Fibroblast of gingiva (primary cell): ENCODE data around the gene CTRL.
A peak's percentile ranks its signal among the peaks of the same experiment; 100 is the strongest.
"Not testable (repeated sequence)": the region's sequence is repeated elsewhere in the genome, so short reads cannot be mapped to it uniquely, and the experiment has no call there.

Experiments used
- DNase-seq: peaks from one replicate; pipeline ENCODE4 v3.0.0-alpha.2; 2011; ENCODE audit warnings: low read depth

The CTRL gene

GRCh38 chr16:67940446-67941089, 8.9 kb upstream of the CTRL start:
- no peak for DNase-seq

GRCh38 chr16:67939507-67940445, 8.1 kb upstream of the CTRL start:
- no peak for DNase-seq

- DNase-seq = not testable (repeated sequence)
Observed at GRCh38 chr16:67937713-67938112, 6.1 kb upstream of the CTRL start.

GRCh38 chr16:67936880-67937605, 5.4 kb upstream of the CTRL start:
- no peak for DNase-seq

DNA sequence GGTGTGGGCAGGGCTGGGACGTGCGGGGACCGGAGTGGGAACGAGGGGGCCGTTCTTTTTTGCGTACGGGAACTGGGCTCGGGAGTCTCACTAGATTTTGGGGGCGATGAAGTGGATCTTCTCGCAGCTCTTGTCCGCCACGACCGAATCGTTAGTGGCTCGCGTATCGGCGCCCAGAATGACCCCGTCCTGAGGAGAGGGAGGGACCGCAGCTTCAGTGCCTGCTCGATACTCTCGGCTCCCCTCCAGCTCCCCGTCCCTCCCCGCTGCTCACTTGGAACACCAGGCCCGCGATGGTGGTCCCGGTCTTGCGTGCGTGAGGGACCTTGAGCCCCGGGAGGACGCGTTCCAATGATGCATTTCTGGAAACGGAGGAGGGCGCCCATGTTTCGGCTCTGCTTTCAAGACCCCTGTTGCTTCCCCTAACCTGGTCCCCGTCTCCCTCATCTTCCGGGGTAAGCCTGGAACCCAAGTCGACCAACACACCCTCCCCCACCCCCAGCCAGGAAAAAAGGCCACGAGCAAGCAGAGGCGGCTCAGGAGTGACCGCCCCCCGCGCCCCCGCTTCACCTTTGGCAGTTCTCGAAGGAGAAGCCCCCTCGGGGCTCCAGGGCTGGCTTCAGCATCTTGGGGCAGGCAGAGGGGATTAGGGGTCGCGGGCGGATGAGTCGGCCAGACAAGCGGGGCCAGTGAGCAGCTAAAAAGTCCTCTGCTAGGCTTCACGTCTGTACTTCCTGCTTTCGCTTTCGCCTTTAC, 4.6 kb upstream of the CTRL start, which contains the start of gene PSMB10:
Gene PSMB10 (minus strand): TSS at position 727 of the 756 bp plus-strand sequence. CDS start 101 bp downstream, at position 626.
- peak; percentile 65 for DNase-seq

DNA sequence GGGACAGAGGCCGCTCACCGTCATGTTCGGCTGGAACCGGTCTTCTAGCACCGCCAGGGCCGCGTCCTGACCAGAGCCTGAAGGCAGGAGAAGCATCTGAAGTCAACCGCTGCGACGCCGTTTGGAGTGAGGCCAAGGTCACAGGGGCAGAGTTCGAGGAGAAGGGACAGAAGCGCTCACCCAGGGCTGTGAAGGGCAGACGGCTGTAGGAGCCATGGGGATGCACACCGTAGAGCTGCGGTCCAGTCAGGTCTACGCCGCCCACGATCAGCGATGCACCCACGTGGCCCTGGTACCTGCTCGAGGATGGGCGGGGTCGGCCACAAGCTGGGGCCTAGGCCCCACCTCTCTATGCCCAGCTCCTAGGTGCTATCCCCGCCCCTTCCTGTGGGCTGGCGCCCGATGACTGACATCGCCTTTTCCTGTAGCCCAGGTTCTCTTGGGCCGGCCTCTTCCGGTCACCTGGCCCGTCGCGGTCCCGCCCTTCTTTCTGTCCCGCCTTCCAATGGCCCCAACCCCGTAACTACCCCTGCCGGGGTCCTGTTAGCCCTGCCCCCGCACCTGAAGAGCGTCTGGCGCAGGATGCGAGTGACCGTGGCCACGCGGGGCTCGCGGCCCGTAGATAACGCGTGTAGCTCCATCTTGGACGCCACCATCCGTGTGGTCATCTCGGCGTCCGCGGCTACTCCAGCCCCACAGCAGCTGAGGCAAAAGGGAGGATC, 3.9 kb upstream of the CTRL start:
- DNase-seq = peak; percentile 86

DNA sequence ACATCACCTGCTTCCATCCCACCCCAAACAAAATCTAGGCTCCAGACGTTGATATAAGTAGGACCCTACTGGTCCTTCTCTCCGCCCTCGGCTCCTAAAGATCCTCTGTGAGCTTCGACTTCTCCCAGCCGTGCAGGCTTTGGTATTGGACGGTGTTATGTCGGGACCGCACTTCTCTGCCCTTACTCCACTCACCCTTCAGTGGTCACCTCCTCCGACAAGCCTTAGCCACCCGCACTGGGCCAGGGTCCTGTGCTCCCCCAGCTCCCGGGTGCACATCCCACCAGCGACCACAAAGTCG, 3.4 kb upstream of the CTRL start:
- no peak for DNase-seq

DNA sequence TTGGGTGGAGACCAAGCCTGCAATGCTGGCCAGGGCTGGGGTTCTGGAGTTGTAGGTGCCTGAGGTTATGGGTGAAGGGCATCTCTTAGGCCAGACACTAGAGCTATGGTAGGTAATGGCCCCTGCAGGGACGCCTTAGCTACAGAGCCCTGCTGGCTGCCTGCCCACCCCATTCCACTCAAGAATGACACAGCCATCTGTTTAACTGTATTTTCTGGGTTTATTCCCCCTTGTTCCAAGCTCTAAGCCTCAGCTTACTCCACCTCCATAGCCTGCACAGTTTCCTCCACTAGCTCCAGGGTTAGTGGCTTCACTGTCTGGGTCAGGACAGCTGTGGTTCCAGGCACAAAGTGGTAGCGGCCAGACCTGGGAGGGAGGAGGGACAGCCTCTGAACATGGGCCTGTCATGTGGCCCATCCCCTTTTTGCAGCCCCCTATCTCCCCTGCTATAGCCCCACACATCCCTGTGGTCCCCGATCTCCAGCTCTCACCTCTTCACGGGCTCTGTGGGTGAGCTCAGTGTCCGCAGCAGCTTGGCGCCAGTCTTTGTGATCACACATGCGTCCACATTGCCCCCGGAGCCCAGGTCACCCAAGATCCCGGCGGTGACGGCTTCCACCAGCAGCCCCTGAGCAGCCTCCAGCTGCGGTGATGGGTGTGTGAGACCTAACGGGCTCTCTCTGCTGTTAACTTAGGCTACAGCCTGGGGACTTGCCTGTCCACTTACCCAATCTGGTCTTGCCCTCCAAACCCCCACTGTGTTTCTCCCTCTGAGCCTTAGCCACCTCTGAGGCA, 2.8 kb upstream of the CTRL start:
- DNase-seq = no peak

- DNase-seq = no peak
Observed at GRCh38 chr16:67933805-67934204, 2.1 kb upstream of the CTRL start.

GRCh38 chr16:67932462-67932840, 789 bp upstream of the CTRL start:
- DNase-seq = no peak

DNA sequence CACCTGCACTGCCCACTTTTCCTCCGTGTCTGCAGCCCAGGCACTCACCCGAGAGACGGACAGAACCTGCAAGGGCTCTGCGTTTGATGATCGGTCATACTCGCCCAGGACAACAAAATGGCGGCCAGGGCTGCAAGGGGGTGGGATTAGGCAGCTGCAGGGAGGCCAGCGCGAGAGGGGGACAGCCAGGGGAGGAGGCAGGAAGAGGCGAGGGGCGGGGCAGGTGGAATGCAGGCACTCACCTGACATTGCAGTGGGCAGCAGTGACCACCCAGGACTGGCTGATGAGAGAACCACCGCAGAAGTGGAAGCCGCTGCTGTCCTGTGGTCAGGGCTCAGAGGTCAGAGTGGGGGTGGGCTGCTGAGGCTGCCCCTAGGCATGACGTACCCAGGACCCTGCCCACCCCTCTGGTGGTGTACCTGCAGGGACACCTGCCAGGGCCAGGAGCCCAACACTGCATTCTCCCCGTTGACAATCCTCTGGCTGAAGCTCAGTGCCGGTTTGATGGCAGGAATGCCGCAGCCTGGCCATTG, 917 bp downstream of the CTRL start:
- no peak for DNase-seq

- no peak for DNase-seq
Observed at GRCh38 chr16:67930191-67930590, 1.5 kb downstream of the CTRL start.

- DNase-seq = peak; percentile 39
Observed at GRCh38 chr16:67928561-67929364, 2.9 kb downstream of the CTRL start.

- DNase-seq = no peak
Observed at GRCh38 chr16:67928147-67928546, 3.5 kb downstream of the CTRL start.

DNA sequence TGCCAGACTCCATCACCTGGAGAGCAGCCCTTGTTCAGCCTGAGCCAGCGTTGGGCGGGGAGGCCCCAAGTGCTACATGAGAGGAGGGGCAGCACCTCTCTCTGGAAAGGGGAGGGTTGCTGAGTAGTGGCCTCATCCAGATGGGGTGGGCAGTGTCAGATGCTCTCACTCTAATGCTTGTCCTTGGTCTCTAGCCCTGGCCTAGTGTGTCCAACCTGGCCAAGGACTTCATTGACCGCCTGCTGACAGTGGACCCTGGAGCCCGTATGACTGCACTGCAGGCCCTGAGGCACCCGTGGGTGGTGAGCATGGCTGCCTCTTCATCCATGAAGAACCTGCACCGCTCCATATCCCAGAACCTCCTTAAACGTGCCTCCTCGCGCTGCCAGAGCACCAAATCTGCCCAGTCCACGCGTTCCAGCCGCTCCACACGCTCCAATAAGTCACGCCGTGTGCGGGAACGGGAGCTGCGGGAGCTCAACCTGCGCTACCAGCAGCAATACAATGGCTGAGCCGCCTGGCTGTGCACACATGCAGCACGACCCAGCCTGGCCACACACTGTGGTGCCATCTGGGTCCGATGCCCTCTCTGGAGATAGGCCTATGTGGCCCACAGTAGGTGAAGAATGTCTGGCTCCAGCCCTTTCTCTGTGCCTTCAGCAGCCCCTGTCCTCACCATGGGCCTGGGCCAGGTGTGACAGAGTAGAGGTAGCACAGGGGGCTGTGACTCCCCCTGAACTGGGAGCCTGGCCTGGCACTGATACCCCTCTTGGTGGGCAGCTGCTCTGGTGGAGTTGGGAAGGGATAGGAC, 4.3 kb downstream of the CTRL start:
- DNase-seq = no peak

DNA sequence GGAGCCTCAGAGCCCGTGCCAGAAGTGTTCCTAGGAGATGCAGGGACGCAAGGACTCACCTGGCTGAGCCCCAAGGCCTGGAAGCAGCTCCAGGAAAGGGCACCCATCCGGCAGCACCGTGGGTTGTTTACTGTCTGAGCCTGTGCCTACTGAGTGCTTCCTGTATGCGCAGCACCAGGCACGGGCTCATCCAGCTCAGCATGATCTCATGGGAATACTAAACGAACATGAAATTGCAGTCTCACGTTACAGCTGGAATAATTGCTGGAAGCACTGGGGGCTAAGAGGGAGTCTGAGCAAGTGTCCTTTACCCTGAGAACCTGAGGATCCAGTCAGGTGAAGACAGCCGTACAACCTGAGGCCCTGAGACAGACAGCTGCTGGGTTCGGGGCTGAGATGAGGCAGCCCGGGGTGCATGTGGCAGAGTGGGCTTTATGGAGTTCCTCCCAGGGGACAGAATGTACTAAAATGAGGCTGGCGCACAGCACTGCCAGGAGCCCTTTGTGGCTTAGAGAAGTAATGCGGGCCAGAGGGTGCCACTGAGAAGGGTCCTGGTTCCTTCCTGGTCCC, 5.4 kb downstream of the CTRL start:
- peak; percentile 53 for DNase-seq

DNA sequence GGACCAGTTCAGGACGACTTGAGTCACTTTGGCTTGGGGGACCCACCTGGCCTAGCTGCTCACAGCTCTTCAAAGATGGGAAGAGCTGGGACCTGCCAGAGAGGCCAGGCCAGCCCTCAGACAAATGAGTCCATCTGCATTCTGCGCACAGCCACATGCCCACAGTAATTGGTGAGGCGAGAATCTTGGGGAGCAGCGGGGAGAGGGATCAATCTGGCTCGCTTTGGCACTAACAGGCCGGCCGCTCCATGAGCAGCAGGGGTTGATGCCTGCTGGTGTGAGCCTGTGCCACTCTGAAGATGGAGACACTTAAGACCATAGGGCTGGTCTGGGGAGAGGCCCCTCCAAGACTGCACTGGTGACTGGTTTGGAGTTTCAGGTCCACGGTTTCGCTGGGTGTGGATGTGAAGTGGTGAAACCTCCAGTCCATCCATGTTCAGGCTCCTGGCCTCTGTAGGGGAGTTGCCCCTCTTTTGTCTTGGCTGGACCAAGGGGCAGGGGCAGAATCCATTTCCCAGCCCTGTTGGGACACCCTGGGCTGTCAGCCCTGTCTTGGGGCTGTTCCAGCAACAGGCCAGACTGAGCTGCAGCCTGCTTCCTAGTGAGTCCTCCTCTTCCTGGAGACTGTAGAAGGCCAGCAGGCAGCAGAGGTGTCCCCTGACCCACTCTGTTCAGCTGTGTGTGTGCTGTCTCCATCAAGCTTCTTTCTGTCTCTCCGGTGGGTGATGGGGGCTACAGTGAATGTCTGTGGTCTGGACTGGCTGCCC, 7.3 kb downstream of the CTRL start:
- no peak for DNase-seq
